ENCODE data around the gene CLIC1.
A peak's percentile ranks its signal among the peaks of the same experiment; 100 is the strongest.
"Not testable (repeated sequence)": the region's sequence is repeated elsewhere in the genome, so short reads cannot be mapped to it uniquely, and the experiment has no call there.

CLIC1 gene

GRCh38 chr6:31722173-31722572, 14.2 kb downstream of the CLIC1 start:
- DNase-seq (ENCODE audit: low read depth), result no peak

- DNase-seq (ENCODE audit: low read depth), result no peak
Measured at GRCh38 chr6:31721351-31722020, 14.8 kb downstream of the CLIC1 start, which contains the start of gene LY6G6C. LY6G6C (minus strand) TSS chr6:31721746; CDS start chr6:31721679, 67 bp downstream.

DNA sequence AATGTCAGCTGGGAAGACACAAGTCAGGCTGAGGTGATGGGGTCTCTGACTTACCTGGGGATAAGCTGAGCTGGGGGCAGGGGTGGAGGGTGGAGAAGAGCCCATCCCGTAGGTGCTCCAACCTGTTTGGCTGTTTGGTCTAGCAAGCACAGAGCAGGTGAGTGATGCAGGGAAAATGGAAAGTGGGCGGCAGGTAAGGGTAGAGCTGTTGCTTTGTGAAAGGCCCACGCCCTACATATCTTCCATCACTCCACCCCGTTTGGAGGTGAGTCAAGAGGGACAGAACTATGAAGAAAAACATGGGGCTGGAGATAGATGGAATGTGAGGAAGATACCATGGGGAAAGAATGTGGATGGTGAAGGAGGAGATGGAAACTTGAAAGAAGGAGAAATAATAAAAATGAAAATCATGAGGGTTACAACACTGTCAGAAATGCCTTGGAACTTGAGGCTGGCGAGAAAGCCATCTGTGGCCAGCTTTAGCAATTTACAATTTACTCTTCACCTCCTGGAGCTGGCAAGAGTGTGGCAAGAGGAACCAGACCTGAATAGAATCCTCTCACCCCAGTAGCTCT, 16.0 kb downstream of the CLIC1 start:
- DNase-seq (ENCODE audit: low read depth), result no peak

DNA sequence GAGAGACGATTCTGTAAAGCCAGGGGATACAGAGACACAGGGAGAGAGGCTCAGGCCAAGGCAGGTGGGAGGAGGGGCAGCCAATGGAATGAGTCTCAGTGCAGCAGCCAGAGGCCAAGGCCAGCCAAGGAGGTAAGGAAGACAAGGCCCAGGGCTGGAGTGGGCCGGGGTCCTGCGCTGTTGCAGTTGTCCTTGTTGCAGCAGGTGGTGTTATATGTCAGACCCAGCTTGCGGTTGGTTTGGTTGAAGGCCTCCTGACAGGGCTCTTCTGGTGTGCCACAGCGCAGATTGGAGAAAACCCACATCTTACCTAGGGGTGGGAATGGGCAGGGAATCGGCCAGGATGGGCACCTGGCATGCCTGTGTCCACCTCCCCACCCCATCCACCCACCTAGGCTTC, 17.3 kb downstream of the CLIC1 start:
- no peak for DNase-seq (ENCODE audit: low read depth)

DNA sequence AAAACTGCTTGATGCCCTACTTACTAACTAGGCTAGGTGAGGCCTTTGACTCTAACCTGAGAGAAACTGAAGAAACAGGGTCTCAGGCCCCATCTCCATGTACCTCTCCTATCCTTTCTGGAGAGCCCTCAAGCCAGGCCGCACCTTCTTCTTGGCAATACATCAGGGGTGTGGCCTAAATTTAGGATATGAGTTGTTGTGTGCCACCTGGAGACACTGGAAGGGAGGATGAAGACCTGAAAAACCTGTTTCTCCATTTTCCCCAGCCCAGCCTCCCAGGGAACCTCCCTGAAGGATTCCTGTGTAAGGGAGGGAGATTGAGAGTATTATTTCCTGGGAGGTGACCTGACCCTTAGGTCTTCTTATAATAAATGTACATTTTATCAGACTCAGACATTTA, 18.1 kb downstream of the CLIC1 start:
- DNase-seq (ENCODE audit: low read depth), result no peak

- DNase-seq (ENCODE audit: low read depth), result no peak
Measured at GRCh38 chr6:31717499-31718222, 18.7 kb downstream of the CLIC1 start.

DNA sequence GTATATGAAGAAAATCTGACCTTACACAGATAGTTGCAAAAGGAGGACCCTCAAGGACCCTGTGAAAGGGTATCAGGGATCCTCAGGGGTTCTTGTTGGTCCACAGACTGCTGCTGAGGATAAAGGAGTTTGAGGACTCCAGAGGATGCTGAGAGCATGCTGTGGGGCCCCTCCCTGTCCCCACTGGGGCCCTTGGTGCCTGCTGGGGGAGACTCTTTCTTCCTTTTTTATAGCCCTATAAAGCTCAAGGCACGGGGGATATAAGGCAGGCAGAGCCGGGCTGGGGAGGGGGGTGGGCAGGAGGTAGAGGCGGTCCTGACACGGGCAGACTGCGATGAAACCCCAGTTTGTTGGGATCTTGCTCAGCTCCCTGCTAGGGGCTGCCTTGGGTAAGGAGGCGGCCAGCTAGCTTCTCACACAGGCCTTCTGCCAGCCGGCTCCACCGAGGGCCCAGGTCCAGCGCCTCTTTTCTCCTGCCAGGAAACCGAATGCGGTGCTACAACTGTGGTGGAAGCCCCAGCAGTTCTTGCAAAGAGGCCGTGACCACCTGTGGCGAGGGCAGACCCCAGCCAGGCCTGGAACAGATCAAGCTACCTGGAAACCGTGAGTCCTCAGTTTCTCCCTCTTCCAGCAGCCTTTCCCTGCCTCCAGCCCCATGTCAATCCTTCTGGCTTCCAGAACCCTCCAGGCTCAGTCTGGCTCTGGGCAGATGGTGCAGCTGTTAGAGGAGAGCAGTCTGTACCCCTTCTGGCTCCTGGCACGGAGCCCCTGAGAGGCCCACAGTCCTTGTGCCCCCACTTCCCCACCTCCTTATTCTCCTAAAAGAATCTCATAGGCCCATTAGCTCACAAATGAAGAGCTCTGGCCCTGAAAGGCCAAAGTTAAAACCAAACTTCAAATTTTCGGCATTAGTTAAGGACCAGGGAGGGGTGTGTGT, 21.0 kb downstream of the CLIC1 start, which contains the start of gene LY6G6D:
LY6G6D (plus strand) TSS at position 327 of the 937 bp plus-strand sequence; CDS start at position 335, 8 bp downstream.
- DNase-seq (ENCODE audit: low read depth), result no peak

DNA sequence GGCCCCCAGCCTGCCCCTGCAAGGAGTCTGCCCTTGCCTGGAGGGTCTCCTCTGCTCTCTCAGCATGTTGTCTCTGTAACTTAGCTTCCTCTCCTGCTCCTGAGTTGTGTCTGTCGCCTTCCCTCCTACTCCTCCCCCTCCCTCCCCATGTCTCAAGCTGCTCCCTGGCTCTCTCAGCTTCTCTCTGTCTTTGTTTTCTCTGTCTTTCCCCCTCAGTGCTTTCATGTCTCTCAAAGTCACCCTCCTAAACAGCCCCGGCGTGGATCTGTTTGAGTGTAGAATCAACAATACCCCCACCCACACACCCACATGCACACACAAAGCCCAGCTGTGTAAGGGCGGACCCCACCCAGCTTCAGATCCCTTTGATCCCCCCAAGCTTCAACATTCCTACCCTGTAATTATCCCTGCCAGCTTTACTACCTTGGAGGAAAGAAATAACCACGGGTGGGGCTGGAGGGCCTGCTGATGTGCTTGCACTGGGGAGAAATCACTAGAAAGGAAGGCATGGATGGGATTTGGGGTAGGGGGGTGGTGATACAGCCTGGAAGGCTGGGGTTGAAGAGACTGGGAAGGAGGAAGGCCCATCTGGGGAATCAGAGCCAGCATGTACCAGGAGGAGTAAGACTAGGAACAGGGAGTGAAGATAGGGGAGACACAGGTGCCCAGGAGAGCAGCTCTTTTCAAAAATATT, 22.2 kb downstream of the CLIC1 start:
- no peak for DNase-seq (ENCODE audit: low read depth)

GRCh38 chr6:31713465-31713864, 22.9 kb downstream of the CLIC1 start:
- DNase-seq (ENCODE audit: low read depth), result no peak

GRCh38 chr6:31712296-31712695, 24.0 kb downstream of the CLIC1 start:
- DNase-seq (ENCODE audit: low read depth), result no peak

GRCh38 chr6:31711233-31711632, 25.1 kb downstream of the CLIC1 start:
- no peak for DNase-seq (ENCODE audit: low read depth)

- no peak for DNase-seq (ENCODE audit: low read depth)
Measured at GRCh38 chr6:31710523-31711219, 25.7 kb downstream of the CLIC1 start.

DNA sequence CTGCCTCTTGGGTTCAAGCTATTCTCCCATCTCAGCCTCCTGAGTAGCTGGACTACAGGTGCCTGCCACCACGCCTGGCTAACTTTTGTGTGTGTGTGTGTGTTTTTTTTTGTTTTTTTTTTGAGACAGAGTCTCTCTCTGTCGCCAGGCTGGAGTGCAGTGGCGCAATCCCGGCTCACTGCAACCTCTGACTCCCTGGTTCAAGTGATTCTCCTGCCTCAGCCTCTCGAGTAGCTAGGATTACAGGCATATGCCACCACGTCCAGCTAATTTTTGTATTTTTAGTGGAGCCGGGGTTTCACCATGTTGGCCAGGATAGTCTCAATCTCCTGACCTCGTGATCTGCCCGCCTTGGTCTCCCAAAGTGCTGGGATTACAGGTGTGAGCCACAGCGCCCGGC, 27.2 kb downstream of the CLIC1 start:
- DNase-seq (ENCODE audit: low read depth), result not testable (repeated sequence)

DNA sequence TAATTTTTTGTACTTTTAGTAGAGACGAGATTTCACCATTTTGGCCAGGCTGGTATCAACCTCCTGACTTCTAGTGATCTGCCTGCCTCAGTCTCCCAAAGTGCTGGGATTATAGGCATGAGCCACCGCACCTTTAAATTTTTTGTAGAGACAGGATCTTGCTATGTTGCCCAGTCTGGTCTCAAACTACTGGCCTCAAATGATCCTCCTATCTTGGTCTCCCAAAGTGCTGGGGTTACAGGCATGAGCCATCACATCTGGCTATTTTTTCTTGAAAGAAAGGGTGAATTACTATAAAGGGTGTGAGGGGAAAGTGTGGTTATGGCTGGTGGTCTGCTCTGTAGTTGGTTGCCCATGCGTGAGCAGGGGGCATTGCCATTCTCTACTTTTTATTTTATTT, 28.1 kb downstream of the CLIC1 start:
- DNase-seq (ENCODE audit: low read depth), result no peak

- no peak for DNase-seq (ENCODE audit: low read depth)
Measured at GRCh38 chr6:31707701-31708100, 28.6 kb downstream of the CLIC1 start.

DNA sequence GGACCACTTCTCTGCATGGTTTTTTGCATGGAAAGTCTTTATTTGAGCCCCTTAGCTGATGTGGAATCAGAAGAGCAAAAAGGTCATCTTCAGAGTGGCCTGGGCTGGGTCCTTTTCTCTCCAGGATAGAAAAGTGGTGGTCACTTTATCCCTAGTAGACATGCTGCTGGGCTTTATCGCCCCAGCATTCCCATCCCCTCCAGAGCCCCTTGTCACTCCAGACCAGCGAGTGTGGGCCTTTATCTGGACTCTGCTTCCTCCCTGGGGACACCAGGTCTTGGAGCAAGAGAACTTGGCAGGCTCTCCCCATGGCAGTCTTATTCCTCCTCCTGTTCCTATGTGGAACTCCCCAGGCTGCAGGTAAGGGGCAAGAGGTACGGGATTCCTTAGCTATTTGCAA, 29.7 kb downstream of the CLIC1 start, which contains the start of gene LY6G6F:
LY6G6F (plus strand) TSS at position 268 of the 400 bp plus-strand sequence; CDS start at position 309, 41 bp downstream.
- DNase-seq (ENCODE audit: low read depth), result no peak

- DNase-seq (ENCODE audit: low read depth), result no peak
Measured at GRCh38 chr6:31705931-31706330, 30.4 kb downstream of the CLIC1 start.

GRCh38 chr6:31702819-31703716, 33.3 kb downstream of the CLIC1 start, which contains the start of gene ABHD16A:
ABHD16A (minus strand) TSS chr6:31703324; CDS start chr6:31703281, 43 bp downstream.
- peak; percentile 97 for DNase-seq (ENCODE audit: low read depth)

DNA sequence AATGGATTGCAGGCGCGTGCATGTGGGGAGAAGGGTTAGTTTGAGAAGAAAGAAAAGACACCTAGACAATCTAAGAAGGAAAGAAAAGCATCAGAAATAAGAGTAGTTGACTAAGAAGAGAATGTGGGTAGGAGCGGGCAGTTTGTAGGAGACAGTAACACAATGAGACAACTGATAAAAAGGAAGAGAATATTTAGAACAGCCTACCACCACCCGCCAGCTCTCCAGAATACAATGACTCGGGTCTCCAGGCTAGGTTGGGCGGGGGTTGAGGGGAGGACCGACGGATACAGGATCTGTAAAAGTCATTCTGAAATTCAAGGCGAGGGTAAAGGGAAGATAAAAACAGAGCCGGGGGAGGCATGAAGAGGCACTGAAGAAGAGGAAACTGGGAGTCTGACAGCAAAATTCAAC, 33.9 kb downstream of the CLIC1 start:
- no peak for DNase-seq (ENCODE audit: low read depth)
